DLD1 (cell line): ENCODE data around the gene JAM2.

Source experiments
- in situ Hi-C: cut with HindIII; loops from 2 replicates; pipeline ENCODE4 v1.10.0; 2017; ENCODE audit warnings: low sequenced_read_pairs

Gene JAM2

GRCh38 chr21:25764065-25764464 lies 125.0 kb downstream of the JAM2 start:
- in situ Hi-C loops: loop anchor here (25.0 kb wide), 1 partner anchor 177 kb away; no protein-coding TSS in a partner anchor
